Lung (tissue), 10 donors: ENCODE results near the gene CEP72. TPM values are rescaled to one million over a fixed set of nuclear protein-coding genes. Genes with fewer than 3 reads are reported as not detected.
"Not testable (repeated sequence)": the region's sequence is repeated elsewhere in the genome, so short reads cannot be mapped to it uniquely, and the experiment has no call there.

ENCODE experiments used
- ATAC-seq: fragments of 200-7000 bp; cut with Tn5 transposase; one replicate; pipeline ENCODE4 v1.9.1; 2020; ENCODE audit warnings: moderate number of reproducible peaks; ENCODE audit not compliant: insufficient read depth, low FRiP score
- DNase-seq, 3 donors: peaks; one replicate each; pipeline ENCODE4 v3.0.0-alpha.2; 2013 to 2017
- H3K27ac ChIP-seq, 2 donors: one replicate each; pipeline ENCODE4 v1.5.1; 2013; ENCODE audit warnings: mild to moderate bottlenecking in 2 of 2, moderate library complexity in 2 of 2, control low read depth in 1 of 2, inconsistent platforms in 1 of 2, low read depth in 1 of 2, low read length in 1 of 2
- H3K27me3 ChIP-seq, 3 donors: one replicate each; pipeline ENCODE4 v1.5.1; 2013; ENCODE audit warnings: low read length in 2 of 3; ENCODE audit not compliant: control insufficient read depth in 3 of 3, insufficient read depth in 3 of 3
- H3K36me3 ChIP-seq, 4 donors: one replicate each; pipeline ENCODE4 v1.5.1; 2013; ENCODE audit warnings: low read length in 4 of 4, mild to moderate bottlenecking in 1 of 4, moderate library complexity in 1 of 4; ENCODE audit not compliant: control insufficient read depth in 4 of 4, insufficient read depth in 4 of 4
- H3K4me1 ChIP-seq, 5 donors: one replicate each; pipeline ENCODE4 v1.5.1; 2013; ENCODE audit warnings: low read length in 5 of 5, mild to moderate bottlenecking in 2 of 5, moderate library complexity in 1 of 5; ENCODE audit not compliant: control insufficient read depth in 5 of 5, insufficient read depth in 5 of 5
- H3K4me3 ChIP-seq: one replicate; pipeline ENCODE4 v1.5.1; 2013; ENCODE audit warnings: mild to moderate bottlenecking, control low read depth, moderate library complexity
- H3K9ac ChIP-seq, 2 donors: one replicate each; pipeline ENCODE4 v1.5.1; 2013; ENCODE audit warnings: low read length in 2 of 2, control low read depth in 1 of 2; ENCODE audit not compliant: insufficient read depth in 1 of 2
- H3K9me3 ChIP-seq, 4 donors: one replicate each; pipeline ENCODE4 v1.5.1; 2013; ENCODE audit warnings: low read length in 3 of 4, mild to moderate bottlenecking in 1 of 4, moderate library complexity in 1 of 4; ENCODE audit not compliant: control insufficient read depth in 4 of 4, insufficient read depth in 3 of 4
- WGBS, 2 donors: extraction: QIAGEN DNeasy Blood & Tissue Kit; methylation state at CpG; one replicate each; pipeline ENCODE4 v1.1.7; 2013; 5-methylcytosine and 5-hydroxymethylcytosine counted together
- polyA plus RNA-seq, 2 donors: library from polyadenylated mRNA; stranded (reverse); fragments of 200-250 nt; gene quantifications; one replicate each; pipeline ENCODE4 v1.2.1, GENCODE V29; 2013
- total RNA-seq, 2 donors: library from RNA; depleted of rRNA in 1 of 2; stranded (reverse); fragments of >200 nt in 1 of 2; gene quantifications; one replicate each; pipeline ENCODE4 v1.2.1, GENCODE V29; 2014 to 2021
- donor health status: Bipolar disorder and iron deficiency.
- donor health status: healthy.
- donor health status: DM: yes; HTN: yes; CAD: no.

The CEP72 gene
- total and polyA plus RNA-seq, 4 donors = 3.1 to 12.1 (median 6.0) TPM

- not testable (repeated sequence) for H3K4me1 ChIP-seq, DNase-seq, ATAC-seq, H3K27ac ChIP-seq, H3K27me3 ChIP-seq, H3K9ac ChIP-seq, H3K9me3 ChIP-seq, H3K4me3 ChIP-seq, H3K36me3 ChIP-seq
- 90 to 94% methylated on average over 8 to 9 of the region's 13 CpGs for WGBS, 2 donors
These were observed 83.3 kb downstream of the CEP72 start for GRCh38 chr5:695475-695874.

- not testable (repeated sequence) for H3K36me3 ChIP-seq, H3K27me3 ChIP-seq, H3K4me1 ChIP-seq, DNase-seq, ATAC-seq, H3K4me3 ChIP-seq, H3K9me3 ChIP-seq, H3K9ac ChIP-seq, H3K27ac ChIP-seq
- WGBS, 2 donors = 93 to 94% methylated on average over 3 to 7 of the region's 8 CpGs
These were observed 84.1 kb downstream of the CEP72 start for GRCh38 chr5:696191-696590.

GRCh38 chr5:696753-697702 lies 84.9 kb downstream of the CEP72 start:
- H3K36me3 ChIP-seq, ATAC-seq, H3K27ac ChIP-seq, H3K27me3 ChIP-seq, H3K4me3 ChIP-seq, H3K4me1 ChIP-seq, DNase-seq, H3K9ac ChIP-seq, H3K9me3 ChIP-seq: not testable (repeated sequence)
- WGBS, 2 donors = 82 to 88% methylated on average over 18 to 21 of the region's 21 CpGs

Other genes with a start within 250 kb of the CEP72 start
- gene EXOC3, start 169.2 kb upstream of the CEP72 start, total RNA-seq = 10 to 100 TPM; 60.5 to 61.0 TPM
- gene EXOC3, start 169.2 kb upstream of the CEP72 start, polyA plus RNA-seq = 10 to 100 TPM; 34.8 to 43.2 TPM
- 1 to 10 TPM; 1.3 to 3.8 TPM for gene SLC9A3, start 87.9 kb upstream of the CEP72 start, total RNA-seq
- 1 to 10 TPM in 1 of 2 donors, under 1 TPM in 1; 0.94 to 1.8 TPM for gene SLC9A3, start 87.9 kb upstream of the CEP72 start, polyA plus RNA-seq
- gene TPPP, start 81.0 kb downstream of the CEP72 start, total RNA-seq = 10 to 100 TPM in 1 of 2 donors, 1 to 10 TPM in 1; 6.4 to 24.1 TPM
- 1 to 10 TPM; 3.7 to 5.2 TPM for gene TPPP, start 81.0 kb downstream of the CEP72 start, polyA plus RNA-seq
- gene ZDHHC11B, start 172.4 kb downstream of the CEP72 start, total RNA-seq = 10 to 100 TPM in 1 of 2 donors, 1 to 10 TPM in 1; 6.9 to 44.4 TPM
- gene ZDHHC11B, start 172.4 kb downstream of the CEP72 start, polyA plus RNA-seq = 1 to 10 TPM; 3.1 to 5.2 TPM
- gene ZDHHC11, start 238.6 kb downstream of the CEP72 start, total RNA-seq = 100 to 1,000 TPM in 1 of 2 donors, 10 to 100 TPM in 1; 31.3 to 110 TPM
- gene ZDHHC11, start 238.6 kb downstream of the CEP72 start, polyA plus RNA-seq = 1 to 10 TPM; 6.8 to 9.8 TPM